CD4-positive, alpha-beta T cell treated with Interferon gamma for 1 hour (primary cell): Measurements from ENCODE around the gene NAXD.
"Not testable (repeated sequence)": the region's sequence is repeated elsewhere in the genome, so short reads cannot be mapped to it uniquely, and the experiment has no call there.

Experiments
- DNase-seq: peaks from one replicate; pipeline ENCODE4 v3.0.0-alpha.2; 2020

NAXD gene

GRCh38 chr13:110629735-110630134 lies 14.4 kb downstream of the NAXD start:
- peak; percentile 16 for DNase-seq

- no peak for DNase-seq
Observed at GRCh38 chr13:110630566-110631119, 15.3 kb downstream of the NAXD start.

GRCh38 chr13:110632255-110632654 lies 16.9 kb downstream of the NAXD start:
- not testable (repeated sequence) for DNase-seq

DNA sequence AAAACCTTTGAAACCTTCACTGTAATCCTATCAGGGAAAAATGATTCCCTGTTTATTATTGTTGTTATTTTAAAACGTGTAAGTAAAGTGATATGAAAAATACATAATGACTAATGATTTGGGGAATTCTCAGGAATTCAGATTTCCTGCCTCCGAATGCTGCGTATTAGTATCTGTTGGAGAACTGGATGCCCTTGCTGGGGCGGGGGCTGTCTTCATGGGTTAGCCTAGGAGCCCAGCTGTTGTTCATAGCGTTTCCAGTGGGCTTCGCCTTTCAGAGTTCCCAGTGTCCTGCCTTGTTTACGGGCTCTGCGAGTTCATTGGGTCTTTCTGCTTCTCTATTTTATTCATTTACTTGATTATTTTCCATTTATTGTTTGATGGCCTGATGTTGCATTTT lies 18.4 kb downstream of the NAXD start:
- DNase-seq, result no peak

- DNase-seq, result no peak
Observed at GRCh38 chr13:110634558-110634957, 19.2 kb downstream of the NAXD start.

GRCh38 chr13:110635405-110636002 lies 20.2 kb downstream of the NAXD start:
- no peak for DNase-seq

- DNase-seq, result no peak
Observed at GRCh38 chr13:110636053-110636475, 20.7 kb downstream of the NAXD start.

- DNase-seq, result no peak
Observed at GRCh38 chr13:110636701-110637201, 21.4 kb downstream of the NAXD start.

- no peak for DNase-seq
Observed at GRCh38 chr13:110637275-110637674, 21.9 kb downstream of the NAXD start.

DNA sequence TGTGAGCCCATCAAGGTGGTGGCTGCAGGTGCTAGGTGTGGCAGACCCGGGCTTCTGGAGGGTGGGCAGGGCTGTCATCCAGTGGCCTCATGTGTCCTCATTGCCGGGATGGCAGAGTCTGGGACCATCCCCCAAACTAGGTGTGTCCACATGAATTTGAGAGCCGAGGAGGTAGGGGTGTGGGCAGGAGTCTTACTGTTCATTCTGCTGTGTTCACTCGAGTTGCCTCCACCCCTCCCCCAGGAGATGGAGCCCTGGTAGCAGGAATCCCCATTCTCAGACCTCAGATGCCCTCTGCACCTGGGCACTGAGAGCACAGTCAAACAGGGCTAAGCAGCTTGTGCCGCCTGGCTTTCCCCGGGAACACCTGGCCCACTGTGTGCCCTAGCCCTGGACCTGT lies 22.4 kb downstream of the NAXD start:
- DNase-seq, result no peak

- no peak for DNase-seq
Observed at GRCh38 chr13:110638257-110638656, 22.9 kb downstream of the NAXD start.

DNA sequence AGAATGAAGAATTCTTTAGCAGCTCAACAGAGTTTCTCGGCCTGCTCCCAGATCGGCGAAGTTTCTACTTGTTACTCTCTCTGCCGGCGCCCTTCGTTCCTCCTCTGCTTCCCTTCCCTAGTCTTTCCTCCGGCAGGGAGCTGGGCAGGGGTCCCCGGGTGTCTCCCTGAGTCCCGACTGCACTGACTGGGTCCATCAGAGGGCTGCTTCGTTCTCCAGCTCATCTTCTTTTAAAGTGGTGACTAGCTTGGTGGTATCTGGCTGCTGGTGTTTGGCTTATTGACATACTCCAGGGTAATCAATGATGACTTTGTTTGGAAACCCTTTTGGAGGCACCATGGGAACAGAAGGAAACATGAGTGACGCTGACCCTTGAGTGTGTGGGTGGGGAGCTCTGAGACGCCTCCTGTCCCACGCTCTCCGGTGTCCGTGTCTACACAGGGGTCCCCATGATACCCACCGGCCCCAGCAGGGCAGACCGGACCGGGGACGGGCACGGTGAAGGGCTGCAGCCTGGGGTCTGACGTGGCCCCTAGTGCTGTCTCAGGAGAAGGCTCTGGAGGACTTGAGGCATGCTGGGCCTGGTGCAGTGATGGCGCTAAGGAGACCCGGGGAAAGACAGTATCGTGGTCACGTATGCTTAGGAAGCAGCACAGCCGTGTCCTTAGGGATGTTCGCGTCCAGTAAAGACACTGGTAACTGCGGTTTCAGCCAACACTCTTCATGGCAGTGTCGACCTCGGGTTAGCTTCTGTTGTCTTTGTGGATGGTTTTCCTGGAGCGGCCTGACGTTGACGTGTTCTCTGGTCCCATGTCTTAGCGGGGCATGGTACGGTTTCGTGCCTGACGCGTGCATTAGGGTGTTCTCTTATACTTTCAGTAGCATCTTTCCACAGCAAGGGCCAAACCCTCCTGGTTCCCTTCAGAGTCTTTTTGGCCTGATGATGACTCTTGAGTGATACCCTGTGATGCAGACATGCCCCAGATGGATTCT lies 23.8 kb downstream of the NAXD start:
- no peak for DNase-seq

- DNase-seq, result no peak
Observed at GRCh38 chr13:110639935-110640334, 24.6 kb downstream of the NAXD start.

DNA sequence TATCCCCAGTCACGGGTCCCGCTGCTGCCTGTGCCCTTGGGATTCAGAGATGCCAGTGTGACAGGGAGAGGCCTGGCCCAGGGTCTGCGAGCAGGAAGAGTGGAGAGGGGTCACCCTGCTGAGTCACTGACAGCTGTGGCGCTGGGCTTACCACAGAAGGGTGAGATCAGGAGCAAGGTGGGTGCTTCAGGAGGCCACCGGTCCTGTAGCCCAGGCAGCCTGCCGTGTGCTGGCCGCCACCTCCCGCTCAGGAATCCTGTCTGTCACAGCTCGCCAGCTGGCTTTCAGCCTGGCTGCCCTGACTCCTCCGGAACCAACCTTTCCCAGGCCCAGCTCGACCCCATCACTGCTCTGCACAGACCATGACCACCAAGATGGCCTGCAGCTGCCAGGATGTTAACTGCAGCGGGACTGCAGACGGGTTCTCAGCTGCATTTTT lies 25.3 kb downstream of the NAXD start:
- DNase-seq, result no peak

DNA sequence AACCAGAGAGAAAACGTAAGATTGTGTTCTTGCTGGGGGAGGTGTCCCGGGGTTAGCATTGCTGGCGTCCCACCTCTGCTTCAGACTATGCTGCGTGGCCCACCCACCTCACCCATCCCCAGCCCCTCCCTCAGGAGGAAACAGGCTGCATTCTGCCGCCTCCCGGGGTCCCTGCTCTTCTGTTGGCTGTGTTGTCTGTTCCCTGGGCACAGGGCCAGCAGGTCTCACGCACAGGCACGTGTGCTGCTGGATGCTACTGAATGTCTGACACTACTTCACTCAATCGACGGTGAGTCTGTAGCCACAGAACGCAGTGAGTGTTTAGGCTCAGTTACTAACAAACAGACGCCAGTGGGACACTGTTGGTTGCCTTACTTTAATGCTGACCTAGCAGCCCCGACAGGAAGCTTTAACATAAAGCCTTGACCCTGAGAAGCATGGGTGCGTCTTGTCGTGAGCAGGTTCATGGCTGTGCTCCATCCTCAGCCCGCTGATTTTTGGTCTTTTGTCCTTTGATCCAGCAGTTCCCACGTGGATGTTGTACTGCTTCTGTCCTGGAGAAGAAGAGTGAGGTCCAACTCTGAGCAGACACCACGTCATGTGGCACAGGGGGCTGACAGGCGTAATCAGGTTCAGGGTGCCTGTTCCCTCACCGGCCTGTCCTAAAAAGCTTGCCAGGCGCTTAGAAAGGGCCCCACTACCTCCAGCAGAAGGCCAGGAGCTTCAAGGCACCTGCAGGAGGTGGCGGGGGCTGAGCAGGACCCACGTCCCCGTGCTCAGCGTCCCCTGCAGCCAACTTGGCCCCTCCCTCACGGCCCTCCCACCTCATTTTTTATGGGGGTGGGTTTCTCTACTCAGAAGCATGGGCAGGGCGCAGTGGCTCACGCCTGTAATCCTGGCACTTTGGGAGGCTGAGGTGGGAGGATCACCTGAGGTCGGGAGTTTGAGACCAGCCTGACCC lies 26.0 kb downstream of the NAXD start:
- no peak for DNase-seq

GRCh38 chr13:110642291-110642981 lies 27.1 kb downstream of the NAXD start:
- DNase-seq, result no peak

DNA sequence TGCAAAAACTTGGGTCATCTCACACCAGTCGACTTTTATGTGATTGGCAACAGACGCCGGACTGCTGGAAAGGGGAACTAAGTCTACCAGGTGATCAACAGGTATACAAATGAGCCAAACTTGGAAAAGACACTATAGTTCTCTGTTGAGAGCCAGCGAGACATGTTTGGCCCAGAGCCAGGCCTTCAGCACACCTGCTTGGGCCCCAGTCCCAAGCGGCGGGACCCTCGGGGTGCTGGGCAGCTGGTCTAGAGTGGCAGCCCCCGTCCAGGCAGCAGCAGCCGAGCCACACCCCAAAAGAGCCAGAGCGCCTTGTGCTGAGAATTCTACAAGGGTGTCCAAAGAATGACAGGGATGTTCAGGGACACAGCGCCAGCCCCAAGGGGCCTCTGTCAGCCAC lies 28.0 kb downstream of the NAXD start:
- no peak for DNase-seq

DNA sequence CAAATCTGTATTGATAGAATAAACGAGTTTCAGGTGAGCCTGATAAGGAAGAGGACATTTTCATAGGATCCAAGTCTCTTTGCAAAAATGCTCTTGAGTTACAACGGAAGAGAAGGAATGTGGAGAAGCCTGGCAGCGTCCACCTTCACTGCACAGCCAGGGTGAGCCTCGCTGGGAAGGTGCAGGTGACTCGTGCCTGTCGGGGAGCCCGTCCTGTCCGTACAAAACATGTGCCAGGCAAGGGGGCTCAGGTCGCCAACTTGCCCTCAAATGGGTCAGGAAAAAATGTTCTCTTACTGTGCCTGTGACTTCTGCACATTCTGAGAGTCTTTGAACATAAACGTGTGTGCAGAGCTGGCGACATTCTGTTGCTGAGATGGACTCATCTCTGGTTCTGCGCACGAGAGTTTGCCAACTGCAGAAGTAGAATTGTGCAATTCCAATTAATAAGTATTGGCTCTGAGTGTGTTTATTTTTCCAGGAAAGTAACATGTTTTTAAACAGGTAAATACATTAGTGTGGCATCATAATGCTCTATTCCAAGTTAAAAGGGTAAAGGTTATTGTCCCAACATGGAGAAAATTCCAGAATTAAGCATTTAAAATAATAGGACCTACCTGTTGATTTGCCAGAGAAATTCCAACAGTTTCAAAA lies 28.6 kb downstream of the NAXD start:
- DNase-seq, result no peak

DNA sequence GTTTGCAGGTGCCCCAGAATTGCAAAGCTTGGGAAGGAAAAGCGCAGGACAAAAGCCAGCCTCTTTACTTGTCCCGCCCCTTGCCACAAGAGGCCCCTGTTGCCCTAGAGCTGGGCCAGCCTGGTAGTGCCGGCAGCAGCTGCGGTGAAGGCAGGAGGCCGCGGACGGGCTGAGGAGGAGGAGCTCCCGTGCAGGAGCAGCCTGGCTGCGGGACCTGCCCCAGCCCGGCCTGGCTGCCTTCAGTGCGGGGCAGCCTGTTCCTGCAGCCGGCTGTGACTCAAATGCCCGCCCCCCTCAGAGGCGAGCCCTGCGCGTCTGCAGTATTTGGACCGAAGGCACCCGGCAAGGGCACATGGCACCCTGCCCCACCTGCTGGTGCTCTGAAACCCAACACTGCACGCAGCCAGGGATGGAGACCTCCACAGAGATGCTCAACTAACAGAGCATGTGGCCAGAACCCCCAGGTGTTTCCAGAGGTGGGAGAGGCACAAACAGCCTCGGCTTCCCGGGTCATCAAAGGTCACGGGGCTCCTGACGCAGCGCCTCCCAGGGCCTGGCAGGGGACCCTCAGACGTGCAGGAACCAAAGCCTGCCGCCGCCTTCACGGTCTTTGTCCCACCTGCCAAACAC lies 29.7 kb downstream of the NAXD start:
- DNase-seq, result peak; percentile 74

GRCh38 chr13:110645750-110646149 lies 30.4 kb downstream of the NAXD start:
- DNase-seq, result no peak
